GM12878 (cell line): ENCODE measurements around the gene PNLIPRP2. TPM values are rescaled to one million over a fixed set of nuclear protein-coding genes. Genes with fewer than 3 reads are reported as not detected.

ENCODE experiments used
- ATAC-seq: fragments of 200-7000 bp; cut with Tn5 transposase; 3 replicates; pipeline ENCODE4 v1.9.1; 2020; ENCODE audit warnings: mild to moderate bottlenecking, moderate library complexity
- BruUV-seq: library from RNA; stranded (reverse); fragments of 400-500 nt; replicated peaks from 2 replicates; lab custom pipeline; 2021; lab: Mats Ljungman, UMichigan
- CTCF ChIA-PET: fragments of 300-600 bp; sonication (Branson Sonifier 250); formaldehyde crosslinking; extraction: SDS; loops from one replicate; lab custom pipeline; 2021; ENCODE audit warnings: inconsistent platforms; lab: Yijun Ruan, JAX
- POLR2A ChIA-PET: fragments of 350-600 bp; formaldehyde crosslinking; extraction: SDS; loops from one replicate; lab custom pipeline; 2021; ENCODE audit warnings: inconsistent platforms; lab: Charles Lee
- RAD21 ChIA-PET: fragments of 300-600 bp; sonication (Branson Sonifier 250); formaldehyde crosslinking; loops from one replicate; lab custom pipeline; 2023; ENCODE audit warnings: antibody characterized with exemption; ENCODE audit not compliant: unreplicated experiment; lab: Charles Lee
- SMC1A ChIA-PET: fragments of 300-600 bp; sonication (Branson Sonifier 250); formaldehyde crosslinking; loops from one replicate; lab custom pipeline; 2023; ENCODE audit not compliant: unreplicated experiment, uncharacterized antibody; lab: Charles Lee
- DNase-seq: peaks from one replicate; pipeline ENCODE4 v3.0.0-alpha.2; 2011; ENCODE audit warnings: low read depth, low spot score
- FAIRE-seq: peaks from 3 replicates; lab custom pipeline; 2011; peaks lifted over from hg19 to GRCh38; lab: Jason Lieb, UNC
- H2AFZ ChIP-seq: 2 replicates; pipeline ENCODE4 v1.6.0; 2011; ENCODE audit warnings: low read depth, low read length, control low read depth; ENCODE audit not compliant: control insufficient read depth
- H3K27ac ChIP-seq: 2 replicates; pipeline ENCODE4 v1.5.1; 2011; ENCODE audit warnings: control low read depth; ENCODE audit not compliant: control insufficient read depth, insufficient read depth
- H3K27me3 ChIP-seq, 2 experiments: replicated peaks in 1 of 2; 2 replicates each; pipeline versions ENCODE4 v1.6.0 to v1.6.1; 2011; ENCODE audit warnings: low read length in 1 of 2; ENCODE audit not compliant: control insufficient read depth in 2 of 2, insufficient read depth in 2 of 2
- H3K36me3 ChIP-seq, 2 experiments: 2 replicates each; pipeline ENCODE4 v1.5.1; 2011; ENCODE audit warnings: low read length in 1 of 2; ENCODE audit not compliant: control insufficient read depth in 2 of 2, insufficient read depth in 2 of 2
- H3K4me1 ChIP-seq: 2 replicates; pipeline ENCODE4 v1.6.1; 2011; ENCODE audit warnings: mild to moderate bottlenecking, low read length, moderate library complexity, mixed read lengths; ENCODE audit not compliant: control insufficient read depth, insufficient read depth
- H3K4me2 ChIP-seq: 2 replicates; pipeline ENCODE4 v1.6.0; 2011; ENCODE audit warnings: control low read depth; ENCODE audit not compliant: control insufficient read depth, insufficient read depth
- H3K4me3 ChIP-seq: fragments of 200-600 bp; sonication (generic); 2 replicates; pipeline ENCODE4 v1.5.1; 2016
- H3K79me2 ChIP-seq: 2 replicates; pipeline ENCODE4 v1.6.0; 2011; ENCODE audit warnings: low read length; ENCODE audit not compliant: control insufficient read depth, insufficient read depth
- H3K9ac ChIP-seq: 2 replicates; pipeline ENCODE4 v1.8.0; 2011; ENCODE audit warnings: low read length, control low read depth, mixed read lengths; ENCODE audit not compliant: control insufficient read depth, insufficient read depth
- H3K9me3 ChIP-seq: replicated peaks from 3 replicates; pipeline ENCODE4 v1.5.1; 2011; ENCODE audit warnings: mild to moderate bottlenecking, low read length; ENCODE audit not compliant: control insufficient read depth, insufficient read depth
- H4K20me1 ChIP-seq: 2 replicates; pipeline ENCODE4 v1.6.0; 2011; ENCODE audit not compliant: control insufficient read depth, insufficient read depth
- ASH2L ChIP-seq: fragments of 300-600, 200-600 bp; sonication (generic); IDR thresholded peaks from 2 replicates; pipeline ENCODE4 v1.6.1; 2017; ENCODE audit warnings: low read depth, mild to moderate bottlenecking, borderline replicate concordance
- ATF2 ChIP-seq: IDR thresholded peaks from 2 replicates; pipeline ENCODE4 v1.6.1; 2012; ENCODE audit warnings: low read length, inconsistent platforms
- POLR2AphosphoS2 ChIP-seq: IDR thresholded peaks from 2 replicates; pipeline ENCODE4 v1.6.1; 2011; ENCODE audit warnings: low read depth, mild to moderate bottlenecking, low read length, improper control_type of control experiment, moderate library complexity
- PRDM15 ChIP-seq: fragments of 450-650 bp; formaldehyde crosslinking; IDR thresholded peaks from 2 replicates; pipeline ENCODE4 v1.4.0; 2020; ENCODE audit warnings: mild to moderate bottlenecking, moderate library complexity
- RBBP5 ChIP-seq: fragments of 200-600 bp; sonication (generic); conservative IDR thresholded peaks from 2 replicates; pipeline ENCODE4 v1.6.1; 2016
- SMC3 ChIP-seq: IDR thresholded peaks from 2 replicates; pipeline ENCODE4 v1.6.1; 2011; ENCODE audit warnings: low read length, improper control_type of control experiment, borderline replicate concordance
- WGBS: methylation state at CpG from one replicate; pipeline ENCODE4 v1.1.6; 2016; ENCODE audit warnings: low lambda C conversion rate; ENCODE audit not compliant: insufficient replicate concordance, insufficient coverage; ENCODE audit errors: missing lambda C conversion rate; 5-methylcytosine and 5-hydroxymethylcytosine counted together
- in situ Hi-C: fragments of 300-500 bp; cut with MboI; formaldehyde crosslinking; loops from 9 replicates; pipeline ENCODE4 v1.14.3; 2018; ENCODE audit warnings: mixed read lengths
- intact Hi-C: fragments of 100-400 bp; cut with micrococcal nuclease; formaldehyde crosslinking; loops from one replicate; pipeline ENCODE4 v1.14.2; 2022; ENCODE audit not compliant: unreplicated experiment
- polyA plus RNA-seq, 11 experiments: library from polyadenylated mRNA; depleted of rRNA in 4 of 11; unstranded in 6 of 11; stranded (reverse) in 5 of 11; fragments of >200 nt; fragmentation: Nextera tagmentation in 4 of 11; fragmentation: Illumina TruSeq in 1 of 11; extraction: Ambion mirVana in 4 of 11; extraction: Trizol in 1 of 11; gene quantifications; 1 replicate in 1 of 11; 2 replicates in 10 of 11; pipeline versions ENCODE4 v1.2.1 to v1.2.3, GENCODE V29; 2011 to 2016; ENCODE audit warnings: inconsistent platforms in 2 of 11, missing spikeins in 2 of 11, low read depth in 1 of 11
- total RNA-seq, 4 experiments: library from RNA; depleted of rRNA in 3 of 4; stranded (reverse); fragments of >200 nt in 3 of 4; fragmentation: Illumina TruSeq in 1 of 4; extraction: Trizol in 1 of 4; gene quantifications; 2 replicates each; pipeline versions ENCODE4 v1.2.1 to v1.2.3, GENCODE V29; 2013 to 2021
- TF ChIP-seq, protein P1 (sequence below): fragments of 150-350 bp; IDR thresholded peaks from 2 replicates; pipeline ENCODE4 v1.6.1; 2016; ENCODE audit warnings: low read depth, low read length
- TF ChIP-seq, protein P2 (sequence below): fragments of 450-650 bp; IDR thresholded peaks from 2 replicates; pipeline ENCODE4 v1.6.1; 2016; ENCODE audit warnings: mild to moderate bottlenecking

The PNLIPRP2 gene
- total and polyA plus RNA-seq, 10 of the 15 experiments (the other 5 are each of a cell fraction or from before 2014, with no cell fraction given), result 0.33 TPM; not detected in 9

DNA sequence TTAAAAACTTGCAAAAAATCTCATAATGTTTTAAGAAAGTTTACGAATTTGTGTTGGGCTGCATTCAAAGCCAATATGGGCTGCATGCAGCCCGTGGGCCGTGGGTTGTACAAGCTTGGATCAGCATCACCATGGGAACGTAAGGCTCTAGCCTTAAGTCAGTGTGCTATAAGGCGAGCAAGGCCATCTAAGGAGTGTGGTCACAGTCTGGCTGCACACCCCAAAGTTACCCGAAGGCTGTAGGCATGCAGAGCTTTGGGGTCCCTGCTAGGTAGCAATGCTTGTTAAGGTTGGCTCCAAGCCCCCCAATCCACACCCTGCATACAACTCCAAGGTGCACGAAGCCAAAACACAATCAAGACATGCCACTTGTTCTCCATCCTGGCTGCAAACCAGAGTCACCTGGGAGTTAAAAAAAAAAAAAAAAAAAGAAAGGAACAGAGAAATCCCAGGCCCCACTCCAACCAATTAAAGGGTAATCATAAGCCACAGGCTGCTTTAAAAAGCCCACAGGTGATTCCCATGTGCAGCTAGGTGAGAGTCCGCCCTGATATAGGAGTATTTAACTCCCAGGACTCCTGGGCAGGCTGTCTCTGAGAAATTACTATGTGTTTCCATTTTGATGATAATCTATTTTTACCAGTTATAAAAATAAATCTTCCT, 8.5 kb upstream of the PNLIPRP2 start:
- in situ Hi-C loops, result no loop called here
- no peak overlapping the region for H2AFZ ChIP-seq
- H3K9ac ChIP-seq, result no peak overlapping the region
- no peaks in the 10 kb centered on the region for H3K79me2 ChIP-seq
- ChIA-PET SMC1A (interaction anchor here (0.7 kb wide), 1 partner anchor 184 kb away, joined by 3 read pairs; no protein-coding TSS in a partner anchor), CTCF (interaction anchor here (0.9 kb wide), 1 partner anchor 90 kb away, joined by 3 read pairs; no protein-coding TSS in a partner anchor), RAD21 (no interaction called here), POLR2A (no interaction called here)
- intact Hi-C loops, result no loop called here
- WGBS, result 5% methylated on average over 8 of the region's 8 CpGs
- no peak overlapping the region for H3K4me2 ChIP-seq
- ATAC-seq (no peak), DNase-seq (no peak), FAIRE-seq (no peak)
- H3K4me3 ChIP-seq, result no peak overlapping the region
- BruUV-seq, result no TSS peak
- H4K20me1 ChIP-seq, result no peaks in the 10 kb centered on the region
- no peaks in the 10 kb centered on the region for H3K4me1 ChIP-seq
- H3K36me3 ChIP-seq, result no peaks in the 10 kb centered on the region
- no peaks in the 10 kb centered on the region for H3K27me3 ChIP-seq
- no peaks in the 10 kb centered on the region for H3K9me3 ChIP-seq
- H3K27ac ChIP-seq, result no peak overlapping the region
- no peak for TF ChIP-seq ATF2
- no peak for TF ChIP-seq POLR2AphosphoS2
- no peak for TF ChIP-seq ASH2L
- TF ChIP-seq, protein P1, sequence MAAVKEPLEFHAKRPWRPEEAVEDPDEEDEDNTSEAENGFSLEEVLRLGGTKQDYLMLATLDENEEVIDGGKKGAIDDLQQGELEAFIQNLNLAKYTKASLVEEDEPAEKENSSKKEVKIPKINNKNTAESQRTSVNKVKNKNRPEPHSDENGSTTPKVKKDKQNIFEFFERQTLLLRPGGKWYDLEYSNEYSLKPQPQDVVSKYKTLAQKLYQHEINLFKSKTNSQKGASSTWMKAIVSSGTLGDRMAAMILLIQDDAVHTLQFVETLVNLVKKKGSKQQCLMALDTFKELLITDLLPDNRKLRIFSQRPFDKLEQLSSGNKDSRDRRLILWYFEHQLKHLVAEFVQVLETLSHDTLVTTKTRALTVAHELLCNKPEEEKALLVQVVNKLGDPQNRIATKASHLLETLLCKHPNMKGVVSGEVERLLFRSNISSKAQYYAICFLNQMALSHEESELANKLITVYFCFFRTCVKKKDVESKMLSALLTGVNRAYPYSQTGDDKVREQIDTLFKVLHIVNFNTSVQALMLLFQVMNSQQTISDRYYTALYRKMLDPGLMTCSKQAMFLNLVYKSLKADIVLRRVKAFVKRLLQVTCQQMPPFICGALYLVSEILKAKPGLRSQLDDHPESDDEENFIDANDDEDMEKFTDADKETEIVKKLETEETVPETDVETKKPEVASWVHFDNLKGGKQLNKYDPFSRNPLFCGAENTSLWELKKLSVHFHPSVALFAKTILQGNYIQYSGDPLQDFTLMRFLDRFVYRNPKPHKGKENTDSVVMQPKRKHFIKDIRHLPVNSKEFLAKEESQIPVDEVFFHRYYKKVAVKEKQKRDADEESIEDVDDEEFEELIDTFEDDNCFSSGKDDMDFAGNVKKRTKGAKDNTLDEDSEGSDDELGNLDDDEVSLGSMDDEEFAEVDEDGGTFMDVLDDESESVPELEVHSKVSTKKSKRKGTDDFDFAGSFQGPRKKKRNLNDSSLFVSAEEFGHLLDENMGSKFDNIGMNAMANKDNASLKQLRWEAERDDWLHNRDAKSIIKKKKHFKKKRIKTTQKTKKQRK, result no peak
- TF ChIP-seq PRDM15, result no peak
- TF ChIP-seq RBBP5, result no peak
- TF ChIP-seq, protein P2, sequence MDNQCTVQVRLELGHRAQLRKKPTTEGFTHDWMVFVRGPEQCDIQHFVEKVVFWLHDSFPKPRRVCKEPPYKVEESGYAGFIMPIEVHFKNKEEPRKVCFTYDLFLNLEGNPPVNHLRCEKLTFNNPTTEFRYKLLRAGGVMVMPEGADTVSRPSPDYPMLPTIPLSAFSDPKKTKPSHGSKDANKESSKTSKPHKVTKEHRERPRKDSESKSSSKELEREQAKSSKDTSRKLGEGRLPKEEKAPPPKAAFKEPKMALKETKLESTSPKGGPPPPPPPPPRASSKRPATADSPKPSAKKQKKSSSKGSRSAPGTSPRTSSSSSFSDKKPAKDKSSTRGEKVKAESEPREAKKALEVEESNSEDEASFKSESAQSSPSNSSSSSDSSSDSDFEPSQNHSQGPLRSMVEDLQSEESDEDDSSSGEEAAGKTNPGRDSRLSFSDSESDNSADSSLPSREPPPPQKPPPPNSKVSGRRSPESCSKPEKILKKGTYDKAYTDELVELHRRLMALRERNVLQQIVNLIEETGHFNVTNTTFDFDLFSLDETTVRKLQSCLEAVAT, result no peak
- no peak for TF ChIP-seq SMC3
